A549 (cell line): ENCODE data around the gene EBF3. TPM values are rescaled to one million over a fixed set of nuclear protein-coding genes. Genes with fewer than 3 reads are reported as not detected.

ENCODE experiments used
- ATAC-seq, 2 experiments: fragments of 200-7000 bp in 1 of 2; fragments of >200 bp in 1 of 2; cut with Nextera tagmentation in 1 of 2; cut with Tn5 transposase in 1 of 2; 3 replicates each; pipeline versions ENCODE4 v1.8.0 to v1.9.1; 2018 to 2020; ENCODE audit warnings: mild to moderate bottlenecking in 1 of 2, moderate library complexity in 1 of 2
- CTCF ChIA-PET: fragments of 300-600 bp; sonication (Branson Sonifier 250); formaldehyde crosslinking; extraction: SDS; loops from one replicate; lab custom pipeline; 2021; ENCODE audit warnings: antibody characterized with exemption, inconsistent platforms; lab: Yijun Ruan, JAX
- POLR2A ChIA-PET: fragments of 350-600 bp; formaldehyde crosslinking; extraction: SDS; loops from one replicate; lab custom pipeline; 2021; ENCODE audit warnings: antibody characterized with exemption, inconsistent platforms; lab: Yijun Ruan, JAX
- DNase-seq, 2 experiments: peaks; one replicate each; pipeline versions ENCODE4 v3.0.0 to v3.0.0-alpha.2; 2011 to 2016; ENCODE audit warnings: low read depth in 1 of 2, low spot score in 1 of 2
- FAIRE-seq: peaks from 2 replicates; lab custom pipeline; 2011; peaks lifted over from hg19 to GRCh38; lab: Jason Lieb, UNC
- H3K27ac ChIP-seq, 2 experiments: fragments of >200 bp; sonication (Bioruptor Twin); formaldehyde crosslinking; 3 replicates each; pipeline ENCODE4 v1.5.1; 2016 to 2017
- H3K4me1 ChIP-seq: fragments of >200 bp; sonication (Bioruptor Twin); formaldehyde crosslinking; 3 replicates; pipeline ENCODE4 v1.6.1; 2016
- H3K4me2 ChIP-seq: fragments of >200 bp; sonication (Bioruptor Twin); formaldehyde crosslinking; 3 replicates; pipeline ENCODE4 v1.6.1; 2016
- H3K4me3 ChIP-seq: fragments of >200 bp; sonication (Bioruptor Twin); formaldehyde crosslinking; 3 replicates; pipeline ENCODE4 v1.5.1; 2016
- H3K9me3 ChIP-seq: fragments of >200 bp; sonication (Bioruptor Twin); formaldehyde crosslinking; 3 replicates; pipeline ENCODE4 v1.6.1; 2016
- BHLHE40 ChIP-seq: IDR thresholded peaks from 2 replicates; pipeline ENCODE4 v1.6.1; 2012; ENCODE audit warnings: low read depth, low read length, inconsistent platforms
- CBX2 ChIP-seq: fragments of 200-600 bp; sonication (generic); IDR thresholded peaks from 2 replicates; pipeline ENCODE4 v1.6.1; 2016; ENCODE audit warnings: low read depth, mild to moderate bottlenecking, borderline replicate concordance
- CHD2 ChIP-seq: fragments of 150-350 bp; IDR thresholded peaks from 2 replicates; pipeline ENCODE4 v1.6.1; 2014; ENCODE audit warnings: low read length; ENCODE audit not compliant: partially characterized antibody
- EHF ChIP-seq: fragments of 250-450 bp; sonication (Bioruptor Pico); IDR thresholded peaks from 2 replicates; pipeline ENCODE4 v1.5.0; 2020; ENCODE audit warnings: mild to moderate bottlenecking
- FOSL2 ChIP-seq, 2 experiments: fragments of 450-650 bp in 1 of 2; fragments of >200 bp in 1 of 2; sonication (Bioruptor Twin) in 1 of 2; formaldehyde crosslinking; IDR thresholded peaks; 2 replicates each; pipeline versions ENCODE4 v1.5.0 to v1.6.1; 2016 to 2020; ENCODE audit warnings: mild to moderate bottlenecking in 1 of 2, moderate library complexity in 1 of 2
- HDAC2 ChIP-seq: fragments of 200-600 bp; sonication (generic); IDR thresholded peaks from 2 replicates; pipeline ENCODE4 v1.6.1; 2016
- HEYL ChIP-seq: fragments of 250-450 bp; sonication (Bioruptor Pico); IDR thresholded peaks from 2 replicates; pipeline ENCODE4 v1.8.0; 2021; ENCODE audit warnings: mild to moderate bottlenecking, moderate library complexity
- HOXA7 ChIP-seq: fragments of 250-450 bp; sonication (Bioruptor Pico); IDR thresholded peaks from 2 replicates; pipeline ENCODE4 v1.5.0; 2020; ENCODE audit warnings: mild to moderate bottlenecking, moderate library complexity
- HOXB5 ChIP-seq: fragments of 250-450 bp; sonication (Bioruptor Pico); IDR thresholded peaks from 2 replicates; pipeline ENCODE4 v1.5.0; 2020; ENCODE audit warnings: mild to moderate bottlenecking, moderate library complexity
- JUN ChIP-seq, 2 experiments: fragments of >200 bp; sonication (Bioruptor Twin); formaldehyde crosslinking; IDR thresholded peaks; 2 replicates in 1 of 2; 3 replicates in 1 of 2; pipeline ENCODE4 v1.6.1; 2016 to 2017
- KDM1A ChIP-seq: fragments of 200-600 bp; sonication (generic); IDR thresholded peaks from 2 replicates; pipeline ENCODE4 v1.6.1; 2016; ENCODE audit warnings: low read depth, mild to moderate bottlenecking
- MAFK ChIP-seq: fragments of 450-650 bp; IDR thresholded peaks from 2 replicates; pipeline ENCODE4 v1.6.1; 2014; ENCODE audit not compliant: partially characterized antibody
- MYC ChIP-seq: IDR thresholded peaks from 2 replicates; pipeline ENCODE4 v1.6.1; 2012; ENCODE audit warnings: mild to moderate bottlenecking, inconsistent platforms, low read length, improper control_type of control experiment, borderline replicate concordance
- NFE2L2 ChIP-seq: fragments of 150-350 bp; conservative IDR thresholded peaks from 2 replicates; pipeline ENCODE4 v1.6.1; 2014; ENCODE audit warnings: low read length
- NPAS2 ChIP-seq: fragments of 250-450 bp; sonication (Bioruptor Pico); IDR thresholded peaks from 2 replicates; pipeline ENCODE4 v1.8.0; 2022; ENCODE audit warnings: mild to moderate bottlenecking, moderate library complexity, borderline replicate concordance
- POLR2A ChIP-seq: IDR thresholded peaks from 2 replicates; pipeline ENCODE4 v1.6.1; 2012; ENCODE audit warnings: mild to moderate bottlenecking, low read length
- RARB ChIP-seq: fragments of 250-450 bp; sonication (Bioruptor Pico); IDR thresholded peaks from 2 replicates; pipeline ENCODE4 v1.8.0; 2021; ENCODE audit warnings: mild to moderate bottlenecking, moderate library complexity
- RCOR1 ChIP-seq: fragments of 150-350 bp; IDR thresholded peaks from 2 replicates; pipeline ENCODE4 v1.6.1; 2014; ENCODE audit warnings: antibody characterized with exemption, low read length, low read depth
- RFX5 ChIP-seq: fragments of 450-650 bp; IDR thresholded peaks from 2 replicates; pipeline ENCODE4 v1.7.1; 2014; ENCODE audit warnings: antibody characterized with exemption, mild to moderate bottlenecking, moderate library complexity
- SMC3 ChIP-seq: fragments of >200 bp; sonication (Bioruptor Twin); formaldehyde crosslinking; IDR thresholded peaks from 3 replicates; pipeline ENCODE4 v1.6.1; 2018; ENCODE audit warnings: inconsistent platforms
- SREBF2 ChIP-seq: fragments of 450-650 bp; IDR thresholded peaks from 2 replicates; pipeline ENCODE4 v1.6.1; 2014; ENCODE audit warnings: mild to moderate bottlenecking, moderate library complexity
- TFCP2L1 ChIP-seq: fragments of 250-450 bp; sonication (Bioruptor Pico); IDR thresholded peaks from 2 replicates; pipeline ENCODE4 v1.5.0; 2021; ENCODE audit warnings: mild to moderate bottlenecking
- TP53 ChIP-seq: fragments of 250-450 bp; sonication (Bioruptor Pico); IDR thresholded peaks from 2 replicates; pipeline ENCODE4 v1.5.0; 2021; ENCODE audit warnings: mild to moderate bottlenecking, moderate library complexity
- ZC3H11A ChIP-seq: fragments of 450-650 bp; IDR thresholded peaks from 2 replicates; pipeline ENCODE4 v1.6.1; 2014; ENCODE audit warnings: antibody characterized with exemption, mild to moderate bottlenecking
- ZFP36 ChIP-seq: fragments of 450-650 bp; IDR thresholded peaks from 2 replicates; pipeline ENCODE4 v1.6.1; 2014; ENCODE audit warnings: borderline replicate concordance; ENCODE audit not compliant: partially characterized antibody
- ZNF302 ChIP-seq: fragments of 250-450 bp; sonication (Bioruptor Pico); IDR thresholded peaks from 2 replicates; pipeline ENCODE4 v1.9.0; 2021; ENCODE audit warnings: inconsistent platforms, mild to moderate bottlenecking, moderate library complexity
- ZSCAN20 ChIP-seq: fragments of 250-450 bp; sonication (Bioruptor Pico); IDR thresholded peaks from 2 replicates; pipeline ENCODE4 v1.8.0; 2022; ENCODE audit warnings: mild to moderate bottlenecking, moderate library complexity
- WGBS: methylation state at CpG from one replicate; pipeline ENCODE4 v1.1.6; 2017; ENCODE audit errors: missing lambda C conversion rate; 5-methylcytosine and 5-hydroxymethylcytosine counted together
- polyA plus RNA-seq, 4 experiments: library from polyadenylated mRNA; depleted of rRNA in 3 of 4; stranded (reverse); fragments of >200 nt; fragmentation: RNase III in 1 of 4; extraction: RNeasy Plus Mini Kit Qiagen cat#74134 plus additional on column Dnase treatment in 1 of 4; gene quantifications; 2 replicates in 3 of 4; 3 replicates in 1 of 4; pipeline ENCODE4 v1.2.3, GENCODE V29; 2011 to 2017
- TF ChIP-seq, protein P1 (sequence below): fragments of 150-350 bp; IDR thresholded peaks from 2 replicates; pipeline ENCODE4 v1.6.1; 2014; ENCODE audit warnings: low read depth, mild to moderate bottlenecking, low read length
- TF ChIP-seq, protein P2 (sequence below): IDR thresholded peaks from 2 replicates; pipeline ENCODE4 v1.6.1; 2012; ENCODE audit warnings: low read depth, borderline replicate concordance
- TF ChIP-seq, protein P3 (sequence below): fragments of >200 bp; sonication (Bioruptor Twin); formaldehyde crosslinking; IDR thresholded peaks from 2 replicates; pipeline ENCODE4 v1.6.1; 2016
- TF ChIP-seq, protein P4 (sequence below): IDR thresholded peaks from 2 replicates; pipeline ENCODE4 v1.6.1; 2012
- TF ChIP-seq, protein P5 (sequence below): fragments of >200 bp; sonication (Bioruptor Twin); formaldehyde crosslinking; IDR thresholded peaks from 3 replicates; pipeline ENCODE4 v1.6.1; 2016
- TF ChIP-seq, protein P6 (sequence below): fragments of >200 bp; sonication (Bioruptor Twin); formaldehyde crosslinking; IDR thresholded peaks from 3 replicates; pipeline ENCODE4 v1.5.1; 2016

Gene EBF3
- polyA plus RNA-seq, 2 of the 4 experiments (the other 2 are of a cell fraction) = 0.12 TPM; not detected in 1

DNA sequence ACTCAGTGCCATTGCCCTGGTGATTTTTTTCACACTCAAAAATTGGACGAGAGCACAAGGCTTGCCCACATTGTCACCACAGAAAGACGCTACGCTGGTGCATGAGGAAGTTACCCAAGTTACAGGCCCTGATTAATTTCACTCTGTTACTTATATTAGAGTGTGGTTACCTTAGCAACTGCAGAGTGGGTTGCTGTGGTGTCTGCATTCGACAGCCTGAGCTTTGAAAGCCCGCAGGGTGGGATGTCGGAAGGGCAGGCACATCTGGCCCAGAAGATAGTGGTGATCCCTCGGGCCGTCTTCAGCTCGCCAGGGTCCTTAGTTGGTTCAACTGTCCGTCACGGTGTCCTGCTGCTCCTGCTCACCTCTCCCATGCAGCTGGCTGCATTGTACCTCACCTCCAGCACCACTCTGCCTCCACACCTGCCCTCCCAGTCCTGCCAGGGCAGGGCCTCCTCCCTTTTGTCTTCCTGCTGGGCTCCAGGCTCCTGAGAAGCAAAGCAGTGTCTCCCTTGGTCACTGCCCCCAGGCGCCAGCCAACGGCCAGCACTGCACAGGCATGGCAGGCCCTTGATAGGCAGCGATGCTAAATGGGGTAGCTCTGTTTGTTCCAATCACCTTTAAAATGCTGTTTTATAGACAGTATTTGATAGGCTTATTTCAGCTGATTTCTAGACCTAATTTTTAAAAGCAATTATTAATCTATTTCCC, 167.2 kb downstream of the EBF3 start (continued):
- TF ChIP-seq RARB (CRISPR knock-in tag) = no peak
- no peak for TF ChIP-seq BHLHE40
- no peak for TF ChIP-seq ZFP36
- TF ChIP-seq MAFK = no peak

DNA sequence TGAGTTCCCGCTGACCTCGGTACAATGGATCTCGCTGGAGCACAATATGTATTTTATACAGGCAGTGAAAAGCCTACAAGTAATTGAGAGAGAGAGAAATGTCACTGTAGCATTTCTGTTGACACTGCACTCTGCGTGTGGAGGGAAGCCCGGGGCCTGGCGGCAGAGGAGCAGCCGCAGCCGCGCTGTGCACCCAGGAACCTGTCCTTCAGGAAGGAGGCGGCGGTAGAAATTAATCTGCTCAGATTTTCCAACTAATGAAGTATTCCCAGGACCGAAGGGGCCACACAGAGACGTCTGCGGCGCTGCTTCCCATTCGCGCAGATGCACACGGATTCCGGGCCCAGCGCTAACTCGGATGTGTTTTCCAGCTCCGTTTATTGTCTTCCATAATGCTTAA, 170.1 kb downstream of the EBF3 start:
- DNase-seq (no peak), ATAC-seq (no peak), FAIRE-seq (no peak)
- Histone ChIP-seq H3K9me3 (no peaks in the 10 kb centered on the region), H3K4me2 (no peak overlapping the region), H3K4me3 (no peak overlapping the region), H3K27ac (no peak overlapping the region), H3K4me1 (no peaks in the 10 kb centered on the region)
- 71% methylated on average over 22 of the region's 22 CpGs for WGBS
- POLR2A ChIA-PET = no interaction called here
- CTCF ChIA-PET = no interaction called here
- TF ChIP-seq KDM1A (no peak), ZNF302 (CRISPR knock-in tag) (no peak), HOXA7 (CRISPR knock-in tag) (no peak), ZC3H11A (no peak), SMC3 (no peak), NPAS2 (no peak), HOXB5 (no peak), CHD2 (no peak), FOSL2 (IDR thresholded peaks at IDR 0.05) (no peak), FOSL2 (CRISPR knock-in tag; IDR thresholded peaks at IDR 0.05) (no peak), CBX2 (no peak), HEYL (CRISPR knock-in tag) (no peak), ZSCAN20 (CRISPR knock-in tag) (no peak), HDAC2 (no peak), JUN (IDR thresholded peaks at IDR 0.05) (no peak), RCOR1 (no peak), BHLHE40 (no peak)
- TF ChIP-seq, protein P1, sequence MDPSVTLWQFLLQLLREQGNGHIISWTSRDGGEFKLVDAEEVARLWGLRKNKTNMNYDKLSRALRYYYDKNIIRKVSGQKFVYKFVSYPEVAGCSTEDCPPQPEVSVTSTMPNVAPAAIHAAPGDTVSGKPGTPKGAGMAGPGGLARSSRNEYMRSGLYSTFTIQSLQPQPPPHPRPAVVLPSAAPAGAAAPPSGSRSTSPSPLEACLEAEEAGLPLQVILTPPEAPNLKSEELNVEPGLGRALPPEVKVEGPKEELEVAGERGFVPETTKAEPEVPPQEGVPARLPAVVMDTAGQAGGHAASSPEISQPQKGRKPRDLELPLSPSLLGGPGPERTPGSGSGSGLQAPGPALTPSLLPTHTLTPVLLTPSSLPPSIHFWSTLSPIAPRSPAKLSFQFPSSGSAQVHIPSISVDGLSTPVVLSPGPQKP = no peak
- TF ChIP-seq, protein P2, sequence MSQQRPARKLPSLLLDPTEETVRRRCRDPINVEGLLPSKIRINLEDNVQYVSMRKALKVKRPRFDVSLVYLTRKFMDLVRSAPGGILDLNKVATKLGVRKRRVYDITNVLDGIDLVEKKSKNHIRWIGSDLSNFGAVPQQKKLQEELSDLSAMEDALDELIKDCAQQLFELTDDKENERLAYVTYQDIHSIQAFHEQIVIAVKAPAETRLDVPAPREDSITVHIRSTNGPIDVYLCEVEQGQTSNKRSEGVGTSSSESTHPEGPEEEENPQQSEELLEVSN = no peak
- TF ChIP-seq, protein P3, sequence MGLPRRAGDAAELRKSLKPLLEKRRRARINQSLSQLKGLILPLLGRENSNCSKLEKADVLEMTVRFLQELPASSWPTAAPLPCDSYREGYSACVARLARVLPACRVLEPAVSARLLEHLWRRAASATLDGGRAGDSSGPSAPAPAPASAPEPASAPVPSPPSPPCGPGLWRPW = no peak
- TF ChIP-seq, protein P4, sequence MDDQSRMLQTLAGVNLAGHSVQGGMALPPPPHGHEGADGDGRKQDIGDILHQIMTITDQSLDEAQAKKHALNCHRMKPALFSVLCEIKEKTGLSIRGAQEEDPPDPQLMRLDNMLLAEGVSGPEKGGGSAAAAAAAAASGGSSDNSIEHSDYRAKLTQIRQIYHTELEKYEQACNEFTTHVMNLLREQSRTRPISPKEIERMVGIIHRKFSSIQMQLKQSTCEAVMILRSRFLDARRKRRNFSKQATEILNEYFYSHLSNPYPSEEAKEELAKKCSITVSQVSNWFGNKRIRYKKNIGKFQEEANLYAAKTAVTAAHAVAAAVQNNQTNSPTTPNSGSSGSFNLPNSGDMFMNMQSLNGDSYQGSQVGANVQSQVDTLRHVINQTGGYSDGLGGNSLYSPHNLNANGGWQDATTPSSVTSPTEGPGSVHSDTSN = no peak

DNA sequence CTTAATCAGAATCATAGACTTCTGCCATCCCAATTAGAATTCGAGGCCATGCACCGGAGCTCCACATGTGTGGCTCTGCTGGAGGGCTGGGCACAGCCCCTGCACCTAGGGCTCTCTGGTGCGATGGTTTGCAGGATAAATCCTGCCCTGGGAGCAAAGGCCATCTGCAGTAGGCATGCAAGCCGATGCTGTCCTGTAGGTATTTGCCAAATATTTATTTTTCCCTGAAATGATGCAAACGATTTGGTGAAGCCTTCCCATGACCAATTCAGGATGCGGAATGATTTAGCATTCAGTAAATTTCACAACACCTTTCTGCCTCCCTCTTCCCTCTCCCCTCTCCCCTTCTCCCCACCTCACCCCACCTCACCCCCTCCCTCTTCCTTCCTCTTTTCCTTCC, 170.6 kb downstream of the EBF3 start:
- no peak overlapping the region for H3K4me2 ChIP-seq
- no peaks in the 10 kb centered on the region for H3K4me1 ChIP-seq
- DNase-seq (no peak), ATAC-seq (no peak), FAIRE-seq (no peak)
- no peak overlapping the region for H3K4me3 ChIP-seq
- TF ChIP-seq RFX5 (no peak), EHF (CRISPR knock-in tag) (no peak), TFCP2L1 (CRISPR knock-in tag) (no peak), NPAS2 (no peak), CHD2 (no peak), SMC3 (no peak), MYC (no peak), NFE2L2 (no peak), KDM1A (no peak), TP53 (CRISPR knock-in tag) (no peak), POLR2A (no peak), SREBF2 (no peak)
- TF ChIP-seq, protein P5, sequence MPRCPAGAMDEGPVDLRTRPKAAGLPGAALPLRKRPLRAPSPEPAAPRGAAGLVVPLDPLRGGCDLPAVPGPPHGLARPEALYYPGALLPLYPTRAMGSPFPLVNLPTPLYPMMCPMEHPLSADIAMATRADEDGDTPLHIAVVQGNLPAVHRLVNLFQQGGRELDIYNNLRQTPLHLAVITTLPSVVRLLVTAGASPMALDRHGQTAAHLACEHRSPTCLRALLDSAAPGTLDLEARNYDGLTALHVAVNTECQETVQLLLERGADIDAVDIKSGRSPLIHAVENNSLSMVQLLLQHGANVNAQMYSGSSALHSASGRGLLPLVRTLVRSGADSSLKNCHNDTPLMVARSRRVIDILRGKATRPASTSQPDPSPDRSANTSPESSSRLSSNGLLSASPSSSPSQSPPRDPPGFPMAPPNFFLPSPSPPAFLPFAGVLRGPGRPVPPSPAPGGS = no peak
- TF ChIP-seq, protein P6, sequence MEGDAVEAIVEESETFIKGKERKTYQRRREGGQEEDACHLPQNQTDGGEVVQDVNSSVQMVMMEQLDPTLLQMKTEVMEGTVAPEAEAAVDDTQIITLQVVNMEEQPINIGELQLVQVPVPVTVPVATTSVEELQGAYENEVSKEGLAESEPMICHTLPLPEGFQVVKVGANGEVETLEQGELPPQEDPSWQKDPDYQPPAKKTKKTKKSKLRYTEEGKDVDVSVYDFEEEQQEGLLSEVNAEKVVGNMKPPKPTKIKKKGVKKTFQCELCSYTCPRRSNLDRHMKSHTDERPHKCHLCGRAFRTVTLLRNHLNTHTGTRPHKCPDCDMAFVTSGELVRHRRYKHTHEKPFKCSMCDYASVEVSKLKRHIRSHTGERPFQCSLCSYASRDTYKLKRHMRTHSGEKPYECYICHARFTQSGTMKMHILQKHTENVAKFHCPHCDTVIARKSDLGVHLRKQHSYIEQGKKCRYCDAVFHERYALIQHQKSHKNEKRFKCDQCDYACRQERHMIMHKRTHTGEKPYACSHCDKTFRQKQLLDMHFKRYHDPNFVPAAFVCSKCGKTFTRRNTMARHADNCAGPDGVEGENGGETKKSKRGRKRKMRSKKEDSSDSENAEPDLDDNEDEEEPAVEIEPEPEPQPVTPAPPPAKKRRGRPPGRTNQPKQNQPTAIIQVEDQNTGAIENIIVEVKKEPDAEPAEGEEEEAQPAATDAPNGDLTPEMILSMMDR = no peak
- no peak overlapping the region for H3K27ac ChIP-seq
- H3K9me3 ChIP-seq = no peaks in the 10 kb centered on the region
- ChIA-PET CTCF (no interaction called here), POLR2A (no interaction called here)
- WGBS = 37% methylated on average over 6 of the region's 6 CpGs
